ENCODE measurements around the gene TMC7. TPM values are rescaled to one million over a fixed set of nuclear protein-coding genes. Genes with fewer than 3 reads are reported as not detected.

TMC7 gene
- total and polyA plus RNA-seq, 4 donors, result 0.06 to 0.42 (median 0.09) TPM

- Histone ChIP-seq H3K9ac (ENCODE audit: low read depth in 1 of 2, low read length in 2 of 2) (no peak overlapping the region), H3K27ac (ENCODE audit: low read depth in 1 of 2, low read length in 2 of 2) (no peak overlapping the region), H3K9me3 (ENCODE audit: control insufficient read depth in 4 of 4, low read length in 3 of 4) (peaks cover 0 to 5% (median 2%) of the 10 kb centered on the region in 4 donors), H3K4me1 (ENCODE audit: control insufficient read depth in 4 of 4, insufficient read depth in 4 of 4, low read length in 3 of 4) (no peaks in the 10 kb centered on the region), H3K4me3 (ENCODE audit: low read depth in 1 of 3, low read length in 3 of 3) (no peak overlapping the region), H3K36me3 (ENCODE audit: control insufficient read depth in 4 of 4, insufficient read depth in 3 of 4, low read depth in 1 of 4, low read length in 3 of 4) (no peaks in the 10 kb centered on the region), H3K27me3 (ENCODE audit: control insufficient read depth in 4 of 4, insufficient read depth in 4 of 4, low read length in 3 of 4) (no peaks in the 10 kb centered on the region)
- DNase-seq (ENCODE audit: low spot score), result no peak
- TF ChIP-seq RAD21 (IDR thresholded peaks at IDR 0.05), result no peak
- TF ChIP-seq HNF4G (IDR thresholded peaks at IDR 0.05), result no peak
- no peak for TF ChIP-seq EGR1 (IDR thresholded peaks at IDR 0.05; ENCODE audit: low read depth in 2 of 2)
- no peak for TF ChIP-seq NR2F2 (IDR thresholded peaks at IDR 0.05)
- TF ChIP-seq CTCF (IDR thresholded peaks at IDR 0.05; ENCODE audit: low read depth, low read length, missing input control), result no peak
- TF ChIP-seq GABPA (IDR thresholded peaks at IDR 0.05 in 1 of 2, conservative IDR thresholded peaks at IDR 0.05 in 1 of 2), result no peak
- TF ChIP-seq ATF3 (IDR thresholded peaks at IDR 0.05), result no peak
- no peak for TF ChIP-seq FOXA1 (IDR thresholded peaks at IDR 0.05)
- no peak for TF ChIP-seq JUND (IDR thresholded peaks at IDR 0.05)
- no peak for TF ChIP-seq TAF1 (conservative IDR thresholded peaks at IDR 0.05)
- TF ChIP-seq REST (IDR thresholded peaks at IDR 0.05), result no peak
- TF ChIP-seq HNF4A (conservative IDR thresholded peaks at IDR 0.05), result no peak
- TF ChIP-seq RXRA (IDR thresholded peaks at IDR 0.05), result no peak
- TF ChIP-seq SP1 (IDR thresholded peaks at IDR 0.05), result no peak
- TF ChIP-seq FOXA2 (IDR thresholded peaks at IDR 0.05), result no peak
- TF ChIP-seq YY1 (IDR thresholded peaks at IDR 0.05), result no peak
- TF ChIP-seq MAX (IDR thresholded peaks at IDR 0.05), result no peak
- TF ChIP-seq ZBTB33 (IDR thresholded peaks at IDR 0.05), result no peak
- 91% methylated on average over 3 of the region's 3 CpGs for WGBS
Observed at GRCh38 chr16:19011169-19011731, 27.5 kb downstream of the TMC7 start.

Data from liver (tissue), 9 donors.